Muscle layer of colon (tissue), 2 donors: ENCODE measurements around the gene AIPL1.
A peak's percentile ranks its signal among the peaks of the same experiment; 100 is the strongest.

ENCODE experiments used
- H3K27ac ChIP-seq: one replicate; pipeline ENCODE4 v1.7.0; 2013; ENCODE audit warnings: low read depth, mild to moderate bottlenecking, low read length, moderate library complexity
- H3K27me3 ChIP-seq, 2 donors: one replicate each; pipeline ENCODE4 v1.7.0; 2013; ENCODE audit warnings: low read length in 2 of 2, mild to moderate bottlenecking in 2 of 2; ENCODE audit not compliant: insufficient read depth in 2 of 2, control insufficient read depth in 1 of 2
- H3K36me3 ChIP-seq: one replicate; pipeline ENCODE4 v1.7.0; 2013; ENCODE audit warnings: mild to moderate bottlenecking, low read length; ENCODE audit not compliant: insufficient read depth
- H3K4me1 ChIP-seq: one replicate; pipeline ENCODE4 v1.7.0; 2013; ENCODE audit warnings: mild to moderate bottlenecking, low read length; ENCODE audit not compliant: insufficient read depth
- H3K4me3 ChIP-seq, 2 donors: one replicate each; pipeline ENCODE4 v1.7.0; 2013; ENCODE audit warnings: low read length in 2 of 2, low read depth in 1 of 2, mild to moderate bottlenecking in 1 of 2, moderate library complexity in 1 of 2
- H3K9ac ChIP-seq: one replicate; pipeline ENCODE4 v1.7.0; 2013; ENCODE audit warnings: low read length
- H3K9me3 ChIP-seq: one replicate; pipeline ENCODE4 v1.7.0; 2013; ENCODE audit warnings: mild to moderate bottlenecking, low read length
- donor health status: abdominal sarcoma.
- donor health status: Adenocarcinoma of cecum.

The AIPL1 gene

DNA sequence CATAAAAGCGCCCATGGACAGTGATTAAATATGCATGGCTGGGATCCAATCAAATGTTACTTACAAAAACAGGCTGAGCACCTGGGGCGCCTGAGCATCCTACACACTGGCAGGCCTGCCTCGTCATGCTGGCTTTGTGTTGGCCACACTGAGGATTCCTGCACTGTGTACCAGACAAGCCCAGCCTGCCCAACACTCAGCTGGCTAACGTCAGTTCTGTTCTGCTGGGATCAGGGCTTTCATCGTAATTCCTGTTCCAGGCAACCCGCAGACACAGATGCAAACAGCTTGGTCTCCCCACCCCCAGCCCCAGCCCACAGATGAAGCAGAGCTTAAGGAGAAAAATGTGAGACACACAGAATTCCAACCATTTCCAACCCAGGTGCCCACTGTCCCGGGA is 40.0 kb upstream of the AIPL1 start:
- Histone ChIP-seq H3K9me3 (no peaks in the 10 kb centered on the region), H3K27ac (peak overlapping the region; percentile 49), H3K27me3 (no peaks in the 10 kb centered on the region), H3K9ac (no peak overlapping the region), H3K4me1 (peaks cover 15% of the 10 kb centered on the region), H3K4me3 (no peak overlapping the region), H3K36me3 (peaks cover 8% of the 10 kb centered on the region)

DNA sequence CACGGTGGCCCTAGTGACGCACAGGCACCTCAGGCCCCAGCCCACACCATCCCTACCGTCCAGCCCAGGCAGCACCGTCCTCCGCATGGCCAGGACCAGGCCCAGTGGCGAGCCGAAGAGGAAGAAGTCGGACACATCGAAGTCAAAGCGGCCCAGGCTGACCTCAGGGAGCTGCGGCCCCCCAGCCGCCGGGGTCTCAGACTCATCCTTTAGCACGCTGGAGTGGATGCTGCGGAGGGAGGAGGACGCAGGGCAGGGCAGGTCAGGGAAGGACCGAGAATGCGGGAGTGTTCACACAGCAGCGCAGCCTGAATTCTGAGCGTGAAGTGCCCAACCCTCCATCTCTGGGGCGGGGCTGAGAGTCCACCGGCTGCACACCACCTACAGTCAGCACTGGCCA is 39.5 kb upstream of the AIPL1 start:
- H3K9ac ChIP-seq, result no peak overlapping the region
- H3K9me3 ChIP-seq, result no peaks in the 10 kb centered on the region
- H3K4me3 ChIP-seq, result no peak overlapping the region
- peak overlapping the region; percentile 49 for H3K27ac ChIP-seq
- H3K4me1 ChIP-seq, result peaks cover 15% of the 10 kb centered on the region
- H3K27me3 ChIP-seq, result no peaks in the 10 kb centered on the region
- H3K36me3 ChIP-seq, result peaks cover 13% of the 10 kb centered on the region

DNA sequence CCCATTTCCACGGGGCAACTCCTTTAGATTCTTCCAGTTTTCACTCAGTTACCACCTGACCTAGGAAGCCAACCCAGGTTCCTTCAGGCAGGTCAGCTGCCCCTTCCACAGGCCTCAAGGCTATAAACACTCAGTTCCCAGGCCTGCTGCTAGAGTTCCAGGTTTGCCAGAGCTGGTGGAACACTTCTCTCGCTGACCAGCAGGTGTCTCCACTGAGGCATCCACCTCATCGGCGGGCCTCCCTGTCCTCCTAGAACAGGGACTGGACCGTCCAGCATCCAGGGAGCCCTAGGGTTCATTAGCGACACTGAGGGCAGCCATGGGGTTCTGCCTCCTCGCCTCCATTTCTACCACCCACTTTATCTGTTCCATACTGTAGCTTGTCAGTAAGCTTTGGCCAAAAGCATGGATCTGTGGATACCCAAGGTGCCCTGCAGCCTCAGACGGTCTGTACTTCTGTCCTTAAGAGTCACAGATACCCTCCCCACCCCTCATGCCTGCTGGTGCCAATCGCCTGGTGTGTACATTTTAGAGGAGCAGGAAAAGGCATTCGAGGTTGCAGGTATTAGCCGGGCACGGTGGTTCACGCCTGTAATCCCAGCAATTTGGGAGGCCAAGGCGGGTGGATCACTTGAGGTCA is 38.3 kb upstream of the AIPL1 start:
- Histone ChIP-seq H3K4me3 (no peak overlapping the region), H3K27ac (no peak overlapping the region), H3K4me1 (peaks cover 15% of the 10 kb centered on the region), H3K9me3 (no peaks in the 10 kb centered on the region), H3K9ac (no peak overlapping the region), H3K27me3 (no peaks in the 10 kb centered on the region), H3K36me3 (peaks cover 15% of the 10 kb centered on the region)

DNA sequence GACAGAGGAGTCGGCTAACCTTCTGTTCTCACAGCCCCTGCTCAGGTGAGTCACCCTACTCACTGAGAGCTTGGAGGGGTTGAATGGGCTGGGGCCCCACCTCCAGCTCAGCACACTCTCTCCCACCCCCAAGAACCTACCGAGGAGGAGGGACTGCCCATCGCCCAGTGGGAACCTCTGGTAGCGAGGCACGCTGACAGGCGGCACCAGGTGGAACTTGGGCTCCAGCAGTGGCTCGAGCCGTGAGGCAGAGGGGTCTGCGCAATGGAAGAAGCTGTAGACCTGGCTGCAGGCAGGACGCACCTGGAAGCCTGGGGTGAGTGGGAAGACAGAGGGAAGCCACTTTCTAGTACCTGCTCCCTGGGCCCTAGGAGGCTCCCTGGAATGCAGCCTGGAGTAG is 37.6 kb upstream of the AIPL1 start:
- Histone ChIP-seq H3K9me3 (no peaks in the 10 kb centered on the region), H3K27me3 (no peaks in the 10 kb centered on the region), H3K9ac (no peak overlapping the region), H3K27ac (no peak overlapping the region), H3K36me3 (peaks cover 15% of the 10 kb centered on the region), H3K4me3 (no peak overlapping the region), H3K4me1 (peaks cover 15% of the 10 kb centered on the region)

DNA sequence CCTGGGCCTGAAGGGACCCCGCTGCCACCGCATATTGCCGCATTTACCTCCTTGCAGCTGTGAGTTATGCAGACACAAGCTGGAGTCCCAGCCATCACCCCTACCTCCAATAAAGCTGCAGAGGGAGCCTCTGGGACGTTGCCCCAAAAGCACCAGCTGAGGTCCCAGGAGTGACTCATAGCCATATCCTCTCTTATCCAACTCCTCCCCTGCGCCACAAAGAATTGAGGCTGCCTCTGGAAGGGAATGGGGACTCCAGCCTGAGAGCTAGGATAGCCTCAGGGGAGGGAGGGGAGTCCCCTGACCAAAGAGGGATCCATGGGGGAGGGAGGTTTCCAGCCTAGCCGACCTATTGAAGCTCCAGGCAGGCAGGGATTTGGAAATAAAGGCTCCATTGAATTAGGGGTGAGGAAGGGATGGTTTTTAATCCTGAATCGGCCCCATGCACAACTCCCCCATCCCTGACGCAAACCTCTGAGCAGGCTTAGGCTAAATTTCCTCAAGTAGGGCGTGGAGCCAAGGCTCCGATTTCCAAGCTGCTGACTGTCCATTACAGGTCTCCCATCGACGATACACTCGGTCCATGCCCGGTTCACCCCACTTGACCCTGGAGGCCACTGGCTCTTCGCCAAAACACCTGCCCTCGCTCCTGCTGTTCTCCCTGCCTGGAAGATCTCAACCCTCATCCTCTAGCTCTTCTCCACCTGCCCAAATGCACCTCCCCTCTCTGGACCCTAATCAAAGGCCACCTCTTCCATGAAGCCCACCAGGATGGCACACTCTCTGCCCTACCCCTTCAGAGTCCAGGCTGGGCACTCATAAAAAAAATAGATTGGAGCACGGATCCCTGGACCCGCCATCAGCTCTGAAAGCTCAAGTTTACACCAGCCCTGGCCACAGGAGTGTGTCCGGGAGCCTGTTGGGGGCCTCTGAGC is 36.9 kb upstream of the AIPL1 start:
- Histone ChIP-seq H3K9me3 (no peaks in the 10 kb centered on the region), H3K27ac (no peak overlapping the region), H3K36me3 (peaks cover 15% of the 10 kb centered on the region), H3K27me3 (no peaks in the 10 kb centered on the region), H3K4me1 (peaks cover 15% of the 10 kb centered on the region), H3K9ac (no peak overlapping the region), H3K4me3 (no peak overlapping the region)

DNA sequence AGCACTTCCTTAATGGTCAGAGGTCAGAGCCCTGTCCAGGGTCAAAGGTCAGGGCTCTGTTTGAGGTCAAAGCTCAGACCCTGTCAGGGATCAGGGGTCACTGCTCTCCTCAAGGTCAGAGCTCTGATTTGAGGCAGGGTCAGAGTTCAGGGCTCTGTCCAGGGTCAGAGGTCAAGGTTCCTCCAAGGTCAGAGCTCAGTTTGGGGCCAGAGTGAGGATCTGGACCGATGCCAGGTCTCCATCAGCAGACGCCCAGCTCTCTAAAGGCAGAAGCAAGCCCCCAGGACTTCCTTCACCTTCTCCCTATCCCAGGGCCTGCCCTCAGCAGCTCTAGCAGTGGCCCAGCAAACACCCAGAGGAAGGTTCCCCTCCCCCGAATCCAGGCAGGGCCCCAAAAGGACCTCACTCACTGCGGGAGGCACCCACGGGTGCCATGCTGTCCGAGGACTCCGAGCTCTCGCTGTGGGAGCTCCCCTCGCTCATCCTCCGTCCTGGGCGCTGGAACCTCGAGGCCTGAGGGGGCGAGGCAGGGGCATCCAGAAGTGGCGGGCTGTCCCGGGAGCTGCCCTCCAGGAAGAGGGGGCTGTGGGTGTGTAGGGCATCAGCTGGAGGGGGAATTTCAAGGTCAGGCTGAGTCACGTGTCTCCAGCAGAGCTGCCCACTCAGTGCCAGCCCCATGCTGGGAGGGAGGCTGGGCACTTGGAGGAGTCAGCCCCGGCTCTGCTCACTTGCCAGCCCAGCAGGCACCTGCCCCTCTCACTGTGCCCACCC is 36.0 kb upstream of the AIPL1 start:
- Histone ChIP-seq H3K27me3 (no peaks in the 10 kb centered on the region), H3K9me3 (no peaks in the 10 kb centered on the region), H3K27ac (no peak overlapping the region), H3K9ac (no peak overlapping the region), H3K4me1 (peaks cover 15% of the 10 kb centered on the region), H3K4me3 (no peak overlapping the region), H3K36me3 (peaks cover 15% of the 10 kb centered on the region)

DNA sequence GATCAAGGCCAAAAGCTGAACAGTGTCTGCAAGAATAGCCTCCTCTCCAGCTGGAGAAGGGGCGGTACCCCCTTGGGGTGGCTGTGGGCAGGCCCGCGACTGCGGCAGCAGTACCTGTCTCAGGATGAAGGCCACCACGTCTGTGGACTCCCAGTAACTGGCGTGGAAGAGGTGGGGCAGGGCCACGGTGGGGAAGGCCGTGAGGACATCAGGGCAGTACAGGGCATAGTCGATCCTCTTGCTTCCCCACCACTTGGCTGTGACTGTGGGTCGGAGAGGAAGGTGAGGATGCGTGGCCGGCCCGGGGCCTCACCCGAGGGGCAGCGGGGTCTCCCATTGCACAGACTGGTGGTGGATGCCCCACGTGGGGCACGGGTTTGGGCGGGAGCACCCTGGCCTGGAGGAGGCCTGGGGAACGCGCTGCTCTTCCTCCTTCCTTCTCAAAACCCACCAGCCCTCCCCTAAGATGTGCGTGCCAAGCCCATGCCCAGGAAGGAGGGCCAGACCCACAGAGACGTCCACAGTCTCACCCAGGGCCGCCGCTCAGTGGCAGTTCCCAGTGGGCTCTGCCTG is 35.3 kb upstream of the AIPL1 start:
- H3K36me3 ChIP-seq, result peaks cover 15% of the 10 kb centered on the region
- H3K4me3 ChIP-seq, result no peak overlapping the region
- peaks cover 11% of the 10 kb centered on the region for H3K4me1 ChIP-seq
- H3K27ac ChIP-seq, result no peak overlapping the region
- no peak overlapping the region for H3K9ac ChIP-seq
- no peaks in the 10 kb centered on the region for H3K9me3 ChIP-seq
- no peaks in the 10 kb centered on the region for H3K27me3 ChIP-seq

DNA sequence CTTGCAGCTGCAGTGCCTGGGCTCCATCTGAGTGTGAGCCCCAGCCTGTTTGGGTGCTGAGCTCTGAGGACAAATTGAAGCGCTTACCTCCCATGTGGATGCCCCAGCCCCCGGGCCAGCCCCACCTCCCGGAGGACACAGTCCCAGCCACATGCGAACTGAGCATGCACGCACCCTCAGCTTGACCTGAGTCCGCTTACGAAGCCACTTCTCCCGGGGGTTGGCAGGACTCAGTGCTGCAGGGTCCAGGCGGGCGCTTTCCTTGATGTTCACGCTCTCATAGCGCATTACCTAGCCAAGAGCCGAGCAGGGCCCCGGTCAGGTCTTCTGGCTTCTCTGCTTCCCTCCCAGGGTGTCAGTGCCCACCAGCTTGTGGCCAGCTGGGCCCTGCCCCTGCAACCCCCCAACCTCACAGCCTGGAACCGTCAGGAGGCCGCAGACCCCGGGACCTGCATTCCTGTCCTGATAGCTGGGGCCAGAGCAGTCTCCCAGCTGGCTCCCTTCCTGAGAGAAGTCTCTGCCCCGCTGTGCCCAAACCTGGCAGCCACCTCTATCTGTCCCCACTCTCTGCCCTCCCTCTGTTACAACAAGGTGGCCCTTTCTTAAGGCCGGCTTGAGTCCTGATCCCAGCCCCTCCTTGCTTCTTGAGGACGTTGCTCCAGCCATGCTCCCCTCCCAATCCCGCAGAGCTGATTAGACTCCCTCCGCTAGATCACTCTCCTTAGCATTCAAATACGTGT is 33.3 kb upstream of the AIPL1 start:
- no peaks in the 10 kb centered on the region for H3K27me3 ChIP-seq
- peaks cover 6% of the 10 kb centered on the region for H3K4me1 ChIP-seq
- H3K36me3 ChIP-seq, result peaks cover 15% of the 10 kb centered on the region
- H3K4me3 ChIP-seq, result no peak overlapping the region
- no peak overlapping the region for H3K27ac ChIP-seq
- no peaks in the 10 kb centered on the region for H3K9me3 ChIP-seq
- H3K9ac ChIP-seq, result no peak overlapping the region

DNA sequence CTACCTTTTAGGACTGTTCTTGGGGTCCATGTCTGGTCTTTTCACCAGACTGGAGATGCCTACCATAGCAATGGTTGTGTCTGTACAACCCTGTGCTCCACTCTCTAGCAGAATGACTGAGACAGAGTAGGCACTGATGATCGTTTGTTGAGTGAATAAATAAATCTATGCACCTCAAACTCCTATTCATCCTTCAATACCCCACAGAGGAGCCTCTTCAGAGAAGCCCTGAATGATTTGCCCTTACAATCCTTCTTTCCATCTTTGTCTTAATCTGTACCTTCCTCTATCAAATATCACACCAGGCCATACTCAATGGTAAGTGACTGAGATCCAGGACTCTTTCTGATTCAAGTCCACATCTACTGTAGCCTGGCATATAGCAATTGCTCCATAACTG is 32.6 kb upstream of the AIPL1 start:
- no peaks in the 10 kb centered on the region for H3K27me3 ChIP-seq
- no peak overlapping the region for H3K27ac ChIP-seq
- H3K9me3 ChIP-seq, result no peaks in the 10 kb centered on the region
- no peak overlapping the region for H3K9ac ChIP-seq
- H3K36me3 ChIP-seq, result peaks cover 18% of the 10 kb centered on the region
- H3K4me1 ChIP-seq, result no peaks in the 10 kb centered on the region
- H3K4me3 ChIP-seq, result no peak overlapping the region

DNA sequence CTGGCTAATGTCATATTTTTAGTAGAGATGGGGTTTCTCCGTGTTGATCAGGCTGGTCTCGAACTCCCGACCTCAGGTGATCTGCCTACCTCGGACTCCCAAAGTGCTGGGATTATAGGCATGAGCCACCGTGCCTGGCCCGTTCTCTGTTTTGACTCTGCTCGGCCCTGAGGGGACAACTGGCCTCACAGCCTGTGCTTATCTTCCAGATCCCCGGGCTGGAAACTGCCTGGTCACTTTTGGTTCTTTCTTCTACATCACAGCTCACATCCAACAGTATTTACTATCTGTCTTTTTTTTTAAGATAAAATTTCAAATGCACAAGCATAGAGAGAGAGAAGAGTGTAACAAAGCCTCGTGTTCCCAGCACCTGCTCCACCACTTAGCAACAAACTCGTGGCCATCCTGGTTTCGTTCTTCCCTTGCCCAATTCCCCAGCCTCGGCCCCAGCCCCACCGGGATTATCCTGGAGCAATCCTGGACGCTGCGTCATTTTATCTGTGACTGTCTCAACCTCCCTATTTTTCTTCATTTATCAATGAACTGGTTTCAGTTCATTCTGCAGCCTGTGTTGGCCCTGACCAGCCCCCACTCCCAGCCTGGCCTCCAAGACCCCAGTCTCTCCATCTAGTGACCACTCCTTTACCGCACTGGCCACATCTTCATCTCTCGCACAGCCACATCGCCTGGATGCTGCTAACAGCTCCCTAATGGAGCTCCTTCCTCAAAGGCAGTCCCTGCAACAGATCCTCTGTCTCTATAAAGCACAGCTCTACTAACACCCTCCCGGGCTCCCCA is 30.5 kb upstream of the AIPL1 start:
- no peaks in the 10 kb centered on the region for H3K9me3 ChIP-seq
- H3K4me3 ChIP-seq, result no peak overlapping the region
- H3K9ac ChIP-seq, result no peak overlapping the region
- H3K4me1 ChIP-seq, result no peaks in the 10 kb centered on the region
- no peaks in the 10 kb centered on the region for H3K27me3 ChIP-seq
- H3K27ac ChIP-seq, result no peak overlapping the region
- H3K36me3 ChIP-seq, result peaks cover 15% of the 10 kb centered on the region
